H1 (cell line): ENCODE measurements around the gene NEURL1.

Source experiments
- ASH2L ChIP-seq: fragments of 200-600, 300-600 bp; sonication (generic); IDR thresholded peaks from one replicate; pipeline ENCODE4 v1.7.1; 2017; ENCODE audit warnings: low read length
- BRCA1 ChIP-seq: IDR thresholded peaks from 2 replicates; pipeline ENCODE4 v1.6.1; 2012; ENCODE audit warnings: low read depth, low read length, improper control_type of control experiment
- EZH2 ChIP-seq: fragments of 200-600 bp; sonication (generic); IDR thresholded peaks from 2 replicates; pipeline ENCODE4 v1.7.1; 2012; ENCODE audit warnings: low read depth, mild to moderate bottlenecking, moderate library complexity, low read length, inconsistent platforms; ENCODE audit not compliant: severe bottlenecking
- FOSL1 ChIP-seq: IDR thresholded peaks from 2 replicates; pipeline ENCODE4 v1.6.1; 2011; ENCODE audit warnings: mild to moderate bottlenecking, low read depth, low read length, moderate library complexity; ENCODE audit not compliant: insufficient read depth
- PHF8 ChIP-seq: fragments of 200-600 bp; sonication (generic); conservative IDR thresholded peaks from 2 replicates; pipeline ENCODE4 v1.7.1; 2012; ENCODE audit warnings: low read depth, mild to moderate bottlenecking, inconsistent platforms, low read length, moderate library complexity
- POLR2A ChIP-seq, 2 experiments: IDR thresholded peaks; 1 replicate in 1 of 2; 2 replicates in 1 of 2; pipeline ENCODE4 v1.6.1; 2011; ENCODE audit warnings: low read depth in 2 of 2, low read length in 2 of 2, mild to moderate bottlenecking in 2 of 2; ENCODE audit errors: control extremely low read depth in 1 of 2
- POLR2AphosphoS5 ChIP-seq: IDR thresholded peaks from 2 replicates; pipeline ENCODE4 v1.6.1; 2011; ENCODE audit warnings: low read depth, low read length
- SIN3A ChIP-seq, 2 experiments: IDR thresholded peaks in 1 of 2; conservative IDR thresholded peaks in 1 of 2; 2 replicates each; pipeline ENCODE4 v1.6.1; 2011 to 2012; ENCODE audit warnings: low read length in 2 of 2, improper control_type of control experiment in 1 of 2, low read depth in 1 of 2, mild to moderate bottlenecking in 1 of 2
- TAF1 ChIP-seq: IDR thresholded peaks from 2 replicates; pipeline ENCODE4 v1.6.1; 2011; ENCODE audit warnings: mild to moderate bottlenecking, low read depth, low read length
- TF ChIP-seq, protein P1 (sequence below): IDR thresholded peaks from 2 replicates; pipeline ENCODE4 v1.6.1; 2012; ENCODE audit warnings: inconsistent platforms
- TF ChIP-seq, protein P2 (sequence below), 3 experiments: IDR thresholded peaks; 1 replicate in 2 of 3; 2 replicates in 1 of 3; pipeline versions ENCODE4 v1.5.1 to v1.6.1; 2011; ENCODE audit warnings: low read length in 3 of 3, mild to moderate bottlenecking in 3 of 3, inconsistent platforms in 2 of 3, low read depth in 1 of 3, moderate library complexity in 1 of 3; ENCODE audit not compliant: insufficient read depth in 1 of 3; ENCODE audit errors: control extremely low read depth in 1 of 3

DNA sequence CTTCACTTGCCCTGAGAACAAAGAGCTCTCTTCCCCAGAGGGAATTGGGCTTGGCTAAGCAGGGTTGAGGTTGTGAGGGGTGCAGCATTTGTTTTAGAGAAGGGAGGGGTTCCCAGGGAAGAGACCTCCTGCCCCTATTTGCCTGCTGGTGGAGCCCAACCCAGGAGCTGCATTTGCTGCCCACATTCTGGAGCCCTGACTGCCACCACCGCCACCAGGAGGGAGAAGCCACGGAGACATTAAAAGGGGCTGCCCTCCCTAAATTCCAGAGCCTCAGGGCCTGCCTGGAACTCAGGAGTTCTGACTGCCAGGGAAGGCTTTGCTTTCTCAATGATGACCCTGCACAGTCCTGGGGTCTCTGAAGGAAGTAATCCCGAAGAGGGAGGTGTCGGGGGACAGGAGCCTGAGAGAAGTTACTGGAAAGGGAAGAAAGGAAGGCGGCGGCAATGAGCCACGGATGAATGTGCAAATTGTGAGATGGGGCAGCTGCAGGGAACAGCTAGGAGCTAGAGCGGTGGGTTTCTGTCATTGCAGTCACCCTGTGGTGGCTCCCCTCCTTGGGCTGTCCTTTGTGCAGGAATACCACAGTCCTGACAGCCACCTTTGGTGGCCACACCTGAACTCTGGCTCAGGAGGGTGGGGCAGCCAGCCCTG, 51.3 kb downstream of the NEURL1 start:
- TF ChIP-seq, protein P1, sequence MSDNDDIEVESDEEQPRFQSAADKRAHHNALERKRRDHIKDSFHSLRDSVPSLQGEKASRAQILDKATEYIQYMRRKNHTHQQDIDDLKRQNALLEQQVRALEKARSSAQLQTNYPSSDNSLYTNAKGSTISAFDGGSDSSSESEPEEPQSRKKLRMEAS: no peak
- no peak for TF ChIP-seq SIN3A (conservative IDR thresholded peaks at IDR 0.05 in 1 of 2, IDR thresholded peaks at IDR 0.05 in 1 of 2; ENCODE audit: low read depth in 1 of 2, low read length in 2 of 2)
- TF ChIP-seq EZH2: no peak
- no peak for TF ChIP-seq POLR2A (IDR thresholded peaks at IDR 0.05; ENCODE audit: control extremely low read depth in 1 of 2, low read depth in 2 of 2, low read length in 2 of 2)
- TF ChIP-seq, protein P2, sequence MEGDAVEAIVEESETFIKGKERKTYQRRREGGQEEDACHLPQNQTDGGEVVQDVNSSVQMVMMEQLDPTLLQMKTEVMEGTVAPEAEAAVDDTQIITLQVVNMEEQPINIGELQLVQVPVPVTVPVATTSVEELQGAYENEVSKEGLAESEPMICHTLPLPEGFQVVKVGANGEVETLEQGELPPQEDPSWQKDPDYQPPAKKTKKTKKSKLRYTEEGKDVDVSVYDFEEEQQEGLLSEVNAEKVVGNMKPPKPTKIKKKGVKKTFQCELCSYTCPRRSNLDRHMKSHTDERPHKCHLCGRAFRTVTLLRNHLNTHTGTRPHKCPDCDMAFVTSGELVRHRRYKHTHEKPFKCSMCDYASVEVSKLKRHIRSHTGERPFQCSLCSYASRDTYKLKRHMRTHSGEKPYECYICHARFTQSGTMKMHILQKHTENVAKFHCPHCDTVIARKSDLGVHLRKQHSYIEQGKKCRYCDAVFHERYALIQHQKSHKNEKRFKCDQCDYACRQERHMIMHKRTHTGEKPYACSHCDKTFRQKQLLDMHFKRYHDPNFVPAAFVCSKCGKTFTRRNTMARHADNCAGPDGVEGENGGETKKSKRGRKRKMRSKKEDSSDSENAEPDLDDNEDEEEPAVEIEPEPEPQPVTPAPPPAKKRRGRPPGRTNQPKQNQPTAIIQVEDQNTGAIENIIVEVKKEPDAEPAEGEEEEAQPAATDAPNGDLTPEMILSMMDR (IDR thresholded peaks at IDR 0.05; ENCODE audit: control extremely low read depth in 1 of 3, insufficient read depth in 1 of 3, low read depth in 1 of 3, low read length in 3 of 3): no peak
- TF ChIP-seq POLR2AphosphoS5: no peak
- no peak for TF ChIP-seq BRCA1
- TF ChIP-seq FOSL1: no peak
- TF ChIP-seq PHF8: no peak
- no peak for TF ChIP-seq ASH2L
- no peak for TF ChIP-seq TAF1
